Stimulated activated CD8-positive, alpha-beta memory T cell treated with anti-CD3 and anti-CD28 coated beads, Interleukin-4, amount 100 ng/mL, for 1 hour (primary cell): Measurements from ENCODE around the gene ZSCAN23.
"Not testable (repeated sequence)": the region's sequence is repeated elsewhere in the genome, so short reads cannot be mapped to it uniquely, and the experiment has no call there.

Experiments
- DNase-seq, 2 donors: peaks; one replicate each; pipeline ENCODE4 v3.0.0-alpha.2; 2020; ENCODE audit warnings: low read depth in 2 of 2, low spot score in 1 of 2

Gene ZSCAN23

GRCh38 chr6:28442586-28442985, 705 bp downstream of the ZSCAN23 start:
- DNase-seq = no peak

- no peak for DNase-seq
These were observed 6.9 kb downstream of the ZSCAN23 start for GRCh38 chr6:28436404-28436803.

DNA sequence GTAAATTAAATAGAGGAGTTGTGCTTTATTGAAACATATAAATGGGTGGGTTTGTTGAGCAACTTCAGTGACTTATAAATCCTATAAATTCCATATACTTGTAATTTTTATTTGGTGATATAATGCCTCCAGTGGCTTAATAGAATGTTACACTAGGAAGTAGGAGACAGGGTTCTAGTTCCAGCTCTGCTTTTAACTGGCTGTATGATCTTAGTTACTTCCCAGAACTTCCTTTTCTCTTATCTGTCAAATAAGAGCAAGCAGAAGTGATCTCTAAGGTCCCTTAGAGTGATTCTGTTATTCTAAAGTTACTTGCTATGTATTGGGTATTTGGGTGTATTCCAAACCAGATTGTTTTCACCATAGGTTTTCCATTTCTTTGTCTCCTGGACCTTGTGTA, 10.2 kb downstream of the ZSCAN23 start:
- DNase-seq = no peak

DNA sequence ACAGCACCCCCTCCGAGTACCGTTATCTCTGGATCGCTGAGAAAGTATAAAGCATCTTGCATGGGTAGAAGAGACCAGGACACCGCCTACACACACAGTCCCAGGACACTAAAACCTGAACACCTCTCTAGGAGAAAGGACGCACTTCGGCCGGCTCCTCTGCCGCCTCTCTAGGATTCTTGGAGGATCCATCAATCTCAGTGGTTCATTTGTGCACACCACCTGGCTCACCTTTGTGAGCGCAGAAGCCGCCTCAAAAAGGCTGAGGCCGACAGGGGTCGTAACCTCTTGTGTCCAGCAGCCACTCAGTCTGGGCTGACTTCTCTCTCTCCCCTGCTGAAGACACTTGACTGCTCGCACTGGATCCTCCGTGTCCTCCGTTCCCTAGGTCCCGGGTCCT, 13.5 kb downstream of the ZSCAN23 start:
- no peak for DNase-seq

DNA sequence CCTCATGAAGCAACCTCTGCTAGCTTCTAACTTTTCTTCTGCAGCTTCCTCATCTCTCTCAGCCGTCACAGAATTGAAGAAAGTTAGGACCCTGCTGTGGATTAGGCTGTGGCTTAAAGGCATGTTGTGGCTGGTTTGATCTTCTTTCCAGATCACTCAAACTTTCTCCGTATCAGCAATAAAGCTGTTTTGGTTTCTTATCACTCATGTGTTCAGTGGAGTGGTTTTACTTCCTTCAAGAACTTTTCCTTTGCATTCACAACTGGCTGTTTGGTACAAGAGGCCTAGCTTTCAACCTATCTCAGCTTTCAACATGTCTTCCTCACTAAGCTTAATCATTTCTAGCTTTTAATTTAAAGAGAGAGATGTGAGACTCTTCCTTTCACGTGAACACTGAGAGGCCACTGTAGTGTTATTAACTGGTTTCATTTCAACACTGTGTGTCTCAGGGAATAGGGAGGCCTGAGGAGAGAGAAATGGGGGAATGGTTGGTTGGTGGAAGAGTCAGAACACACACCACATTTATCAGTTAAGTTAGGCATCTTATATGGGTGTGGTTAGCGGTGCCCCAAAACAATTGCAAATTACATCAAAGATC, 17.2 kb downstream of the ZSCAN23 start:
- DNase-seq = no peak

GRCh38 chr6:28424163-28424562, 19.1 kb downstream of the ZSCAN23 start:
- DNase-seq = no peak

DNA sequence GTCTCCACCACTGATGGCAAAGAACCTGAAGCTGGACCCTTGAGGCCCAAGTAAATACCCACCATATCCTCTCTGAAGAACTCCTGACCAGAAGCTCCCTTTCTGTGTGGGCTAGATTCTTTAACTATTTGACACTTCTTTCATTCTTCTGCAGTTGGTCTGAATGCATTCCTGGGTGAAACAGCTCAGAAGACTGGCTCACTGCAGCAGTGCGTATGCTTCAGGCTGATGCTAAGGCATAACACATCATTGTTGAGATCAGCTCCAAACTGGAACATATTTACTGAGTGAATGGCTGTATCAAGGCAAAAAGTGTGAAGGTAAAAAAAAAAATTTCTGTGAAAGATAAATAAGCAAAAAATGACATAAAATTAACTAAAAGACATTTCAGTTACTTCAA, 19.7 kb downstream of the ZSCAN23 start:
- no peak for DNase-seq

- DNase-seq = no peak
These were observed 29.6 kb downstream of the ZSCAN23 start for GRCh38 chr6:28413681-28414080.

DNA sequence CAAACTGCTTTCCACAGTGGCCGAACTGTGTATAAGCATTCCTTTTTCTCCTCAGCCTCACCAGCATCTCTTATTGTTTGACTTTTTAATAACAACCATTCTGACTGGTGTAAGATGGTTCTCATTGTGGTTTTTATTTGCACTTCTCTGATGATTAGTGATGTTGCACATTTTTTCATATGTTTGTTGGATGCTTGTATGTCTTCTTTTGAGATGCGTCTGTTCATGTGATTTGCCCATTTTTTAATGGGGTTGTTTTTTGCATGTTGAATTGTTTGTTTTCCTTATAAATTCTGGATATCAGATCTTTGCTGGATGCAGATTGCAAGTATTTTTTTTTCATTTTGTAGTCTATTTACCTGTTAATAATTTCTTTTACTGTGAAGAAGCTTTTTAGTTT, 32.5 kb downstream of the ZSCAN23 start:
- DNase-seq = no peak

DNA sequence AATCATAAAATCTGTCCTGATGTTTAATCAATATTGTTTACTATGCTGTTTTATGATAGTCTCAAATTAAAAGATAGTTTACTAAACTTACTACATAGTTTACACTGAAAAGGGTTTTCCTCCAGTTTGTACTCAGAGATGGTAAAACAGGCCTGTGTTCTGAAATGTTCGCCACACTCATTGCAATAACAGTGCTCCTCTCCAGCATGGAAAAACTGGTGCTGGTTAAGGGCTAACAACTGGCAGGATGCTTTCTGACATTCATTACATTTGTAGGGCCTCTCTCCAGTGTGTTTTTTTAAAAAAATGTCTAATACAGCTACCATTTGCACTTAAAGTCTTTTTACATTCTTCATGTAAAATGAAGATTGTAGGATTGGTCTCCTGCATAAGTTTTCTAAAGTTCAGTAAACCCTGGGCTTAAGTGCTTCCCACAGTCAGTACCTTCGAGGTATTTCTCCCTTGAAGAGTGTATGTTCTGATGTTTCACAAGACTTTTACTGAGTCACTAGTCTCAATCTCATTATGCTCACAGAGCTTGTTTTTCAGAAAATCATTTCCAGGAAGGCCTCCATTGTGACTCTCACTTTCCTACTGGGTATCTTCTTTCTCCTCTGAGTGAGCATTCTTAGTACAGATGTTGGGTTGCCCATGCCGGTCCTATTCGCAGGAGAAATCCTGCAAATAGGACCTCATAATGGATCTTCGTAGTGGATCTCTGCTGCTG, 35.1 kb downstream of the ZSCAN23 start:
- no peak for DNase-seq

DNA sequence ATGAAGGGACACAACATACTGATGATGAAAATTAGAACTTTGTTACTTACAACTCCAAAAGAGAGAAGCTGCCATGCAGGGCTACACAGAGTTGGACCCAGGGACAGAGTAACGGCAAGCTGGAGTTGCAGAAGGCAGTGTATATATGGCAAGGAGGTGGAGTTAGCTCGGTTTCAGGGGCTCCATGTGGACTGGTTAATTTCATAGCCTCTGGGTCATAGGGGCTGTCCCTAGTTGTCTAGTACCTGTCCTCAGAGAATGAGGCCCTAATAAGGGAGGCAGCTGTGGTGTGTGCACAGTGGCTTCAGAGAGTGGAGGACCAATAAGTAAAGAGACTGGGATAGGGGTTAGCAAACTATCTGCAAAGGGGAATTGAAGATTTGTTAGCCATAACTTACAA, 35.9 kb downstream of the ZSCAN23 start:
- no peak for DNase-seq

GRCh38 chr6:28403923-28404322, 39.4 kb downstream of the ZSCAN23 start:
- DNase-seq = not testable (repeated sequence)

GRCh38 chr6:28402197-28402596, 41.1 kb downstream of the ZSCAN23 start:
- DNase-seq = no peak

DNA sequence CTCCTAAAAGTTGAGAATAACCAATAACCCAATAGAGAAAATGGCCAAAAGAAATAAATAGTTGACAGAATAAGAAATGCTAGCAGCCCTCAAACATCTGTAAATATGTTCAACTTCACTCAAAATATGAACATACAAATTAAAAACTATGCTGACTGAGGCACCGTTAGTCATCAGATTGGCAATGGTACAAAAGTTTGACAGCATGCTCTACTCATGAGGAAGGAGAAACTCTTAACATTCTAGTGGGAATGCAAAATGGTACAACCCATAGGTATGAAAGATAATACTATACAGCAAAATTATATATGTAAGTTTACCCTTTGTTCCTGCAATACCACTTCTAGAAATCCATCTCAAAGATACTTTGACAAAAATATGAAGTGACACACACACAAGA, 42.1 kb downstream of the ZSCAN23 start:
- DNase-seq = no peak

DNA sequence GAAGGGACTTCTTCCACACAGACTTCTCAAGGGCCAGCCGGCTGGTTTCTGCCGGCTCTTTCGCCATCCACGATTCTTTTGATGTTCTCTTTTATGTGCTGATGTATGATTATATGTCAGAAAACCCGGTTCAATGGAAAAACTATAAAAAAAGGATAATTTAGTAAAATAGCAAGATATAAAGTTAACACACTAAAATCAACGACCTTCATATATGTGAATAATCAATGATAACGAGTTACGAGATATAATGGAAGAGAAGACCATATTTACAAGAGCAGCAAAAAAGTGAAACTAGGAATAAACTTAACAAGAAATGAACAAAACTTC, 43.2 kb downstream of the ZSCAN23 start:
- no peak for DNase-seq

- DNase-seq = peak; percentile 64 to 77
These were observed 43.8 kb downstream of the ZSCAN23 start, which contains the start of gene ZSCAN12 for GRCh38 chr6:28399350-28400121. Gene ZSCAN12 (minus strand): TSS chr6:28399747. CDS start chr6:28398405, 1,342 bp downstream.

- no peak for DNase-seq
These were observed 47.4 kb downstream of the ZSCAN23 start for GRCh38 chr6:28395918-28396317.

- DNase-seq = no peak
These were observed 49.2 kb downstream of the ZSCAN23 start for GRCh38 chr6:28393912-28394662.

GRCh38 chr6:28390688-28391087, 52.6 kb downstream of the ZSCAN23 start:
- no peak for DNase-seq

- DNase-seq = no peak
These were observed 59.2 kb downstream of the ZSCAN23 start for GRCh38 chr6:28384143-28384533.
